D721Med (cell line): Measurements from ENCODE around the gene SPATA20.

Experiments used
- DNase-seq: peaks from one replicate; pipeline ENCODE4 v3.0.0; 2011; ENCODE audit warnings: low spot score; ENCODE audit not compliant: insufficient read length
- FAIRE-seq: peaks from 2 replicates; lab custom pipeline; 2011; peaks lifted over from hg19 to GRCh38; lab: Jason Lieb, UNC
- CTCF ChIP-seq: IDR thresholded peaks from 2 replicates; pipeline ENCODE4 v1.5.1; 2012; ENCODE audit warnings: mild to moderate bottlenecking, control low read depth; ENCODE audit not compliant: insufficient read depth; ENCODE audit errors: missing control alignments

SPATA20 gene

GRCh38 chr17:50546701-50547034, 306 bp upstream of the SPATA20 start:
- DNase-seq (no peak), FAIRE-seq (no peak)
- no peak for TF ChIP-seq CTCF

DNA sequence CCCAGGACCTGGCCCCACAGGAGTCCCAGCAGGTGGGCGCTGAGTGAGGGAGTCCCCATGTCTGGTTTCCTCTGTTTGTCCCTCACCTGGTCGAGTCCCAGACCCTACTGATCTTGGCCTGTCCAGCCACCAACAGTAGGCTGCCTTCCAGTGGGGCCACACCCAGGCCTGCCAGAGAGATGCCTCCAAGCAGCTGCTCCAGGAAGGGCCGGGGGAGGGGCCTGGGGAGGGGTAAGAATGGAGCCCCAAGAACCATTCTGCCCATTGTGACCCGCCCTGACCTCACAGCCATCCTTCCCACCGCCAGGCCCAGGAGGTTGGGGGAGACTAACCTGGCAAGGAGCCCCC, 736 bp downstream of the SPATA20 start:
- no peak for TF ChIP-seq CTCF
- FAIRE-seq (no peak), DNase-seq (no peak)

GRCh38 chr17:50548831-50549230, 1.9 kb downstream of the SPATA20 start:
- FAIRE-seq (no peak), DNase-seq (no peak)
- TF ChIP-seq CTCF = no peak

- DNase-seq = no peak
- no peak for TF ChIP-seq CTCF
- FAIRE-seq = no peak
These were observed 2.4 kb downstream of the SPATA20 start for GRCh38 chr17:50549256-50549941.

DNA sequence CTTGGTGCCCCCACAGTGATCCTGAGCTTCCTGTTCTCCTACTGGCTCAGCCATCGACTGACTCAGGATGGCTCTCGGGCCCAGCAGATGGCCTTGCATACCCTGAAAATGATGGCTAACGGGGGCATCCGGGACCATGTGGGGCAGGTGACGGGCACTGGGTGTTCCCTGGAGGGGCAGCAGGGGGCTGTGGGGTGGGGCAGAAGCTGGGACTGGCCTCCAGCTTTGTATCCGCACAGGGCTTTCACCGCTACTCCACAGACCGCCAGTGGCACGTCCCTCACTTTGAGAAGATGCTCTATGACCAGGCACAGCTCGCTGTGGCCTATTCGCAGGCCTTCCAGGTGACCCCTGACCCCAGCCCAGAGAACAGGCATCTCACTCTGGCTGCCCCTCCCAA, 3.0 kb downstream of the SPATA20 start:
- no peak for FAIRE-seq
- TF ChIP-seq CTCF = no peak
- no peak for DNase-seq

- DNase-seq (peak; percentile 61), FAIRE-seq (no peak)
- peak; percentile 96 for TF ChIP-seq CTCF
These were observed 3.9 kb downstream of the SPATA20 start for GRCh38 chr17:50550661-50551432.

GRCh38 chr17:50551433-50551815, 4.5 kb downstream of the SPATA20 start:
- no peak for FAIRE-seq
- DNase-seq = no peak
- no peak for TF ChIP-seq CTCF
